RWPE2 (cell line): ENCODE results near the gene IRF2BP2.
A peak's percentile ranks its signal among the peaks of the same experiment; 100 is the strongest.

Experiments
- ATAC-seq: fragments of 200-7000 bp; cut with Tn5 transposase; 3 replicates; pipeline ENCODE4 v1.9.1; 2021; ENCODE audit warnings: low read depth
- DNase-seq: peaks from one replicate; pipeline ENCODE4 v3.0.0-alpha.2; 2020; ENCODE audit warnings: low spot score
- H3K27ac ChIP-seq: fragments of 450-650 bp; 2 replicates; pipeline ENCODE4 v1.5.1; 2017; ENCODE audit warnings: mild to moderate bottlenecking; ENCODE audit not compliant: poor library complexity, severe bottlenecking
- H3K27me3 ChIP-seq: fragments of 250-450 bp; sonication (Bioruptor Pico); 2 replicates; pipeline ENCODE4 v1.5.1; 2021; ENCODE audit warnings: mild to moderate bottlenecking, moderate library complexity; ENCODE audit not compliant: insufficient read depth, poor library complexity, severe bottlenecking
- H3K36me3 ChIP-seq: fragments of 250-450 bp; sonication (Bioruptor Pico); 2 replicates; pipeline ENCODE4 v1.5.1; 2020; ENCODE audit warnings: low read depth, mild to moderate bottlenecking, moderate library complexity
- H3K4me1 ChIP-seq: fragments of 250-450 bp; sonication (Bioruptor Pico); 2 replicates; pipeline ENCODE4 v1.5.1; 2021; ENCODE audit warnings: mild to moderate bottlenecking, moderate library complexity; ENCODE audit not compliant: insufficient read depth, poor library complexity, severe bottlenecking
- H3K4me3 ChIP-seq: fragments of 250-450 bp; sonication (Bioruptor Pico); 2 replicates; pipeline ENCODE4 v1.5.1; 2021; ENCODE audit warnings: mild to moderate bottlenecking, moderate library complexity; ENCODE audit not compliant: severe bottlenecking
- H3K9me3 ChIP-seq: fragments of 250-450 bp; sonication (Bioruptor Pico); 2 replicates; pipeline ENCODE4 v1.5.1; 2021; ENCODE audit warnings: mild to moderate bottlenecking, moderate library complexity; ENCODE audit not compliant: severe bottlenecking
- TF ChIP-seq, protein P1 (sequence below): fragments of 450-650 bp; IDR thresholded peaks from one replicate; pipeline ENCODE4 v1.5.1; 2017; ENCODE audit warnings: mild to moderate bottlenecking, moderate library complexity; ENCODE audit not compliant: poor library complexity, severe bottlenecking

The IRF2BP2 gene

DNA sequence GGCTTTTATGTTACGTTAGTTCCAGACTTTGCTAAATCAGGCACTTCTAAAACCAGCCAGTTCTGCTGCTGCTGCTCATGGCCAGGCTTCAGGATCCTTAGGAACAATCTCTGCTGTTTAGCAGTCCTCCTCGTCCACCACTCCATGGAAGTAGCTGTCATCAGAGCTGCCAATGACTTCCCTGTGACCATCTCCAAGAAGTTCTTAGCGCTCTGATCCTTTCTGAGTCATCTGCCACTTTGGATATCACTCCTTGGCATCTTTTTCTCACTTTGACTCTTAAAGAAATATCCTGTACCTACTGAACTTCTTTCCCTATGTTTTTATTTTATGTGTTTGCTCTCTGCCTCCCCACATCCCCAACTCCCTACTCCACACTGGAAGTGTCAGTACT is 14.7 kb upstream of the IRF2BP2 start:
- H3K27ac ChIP-seq = no peak overlapping the region
- no peak for DNase-seq
- H3K27me3 ChIP-seq = no peaks in the 10 kb centered on the region
- H3K4me1 ChIP-seq = peaks cover 19% of the 10 kb centered on the region
- no peaks in the 10 kb centered on the region for H3K36me3 ChIP-seq
- H3K9me3 ChIP-seq = no peaks in the 10 kb centered on the region
- H3K4me3 ChIP-seq = no peak overlapping the region
- no peak for ATAC-seq
- TF ChIP-seq, protein P1, sequence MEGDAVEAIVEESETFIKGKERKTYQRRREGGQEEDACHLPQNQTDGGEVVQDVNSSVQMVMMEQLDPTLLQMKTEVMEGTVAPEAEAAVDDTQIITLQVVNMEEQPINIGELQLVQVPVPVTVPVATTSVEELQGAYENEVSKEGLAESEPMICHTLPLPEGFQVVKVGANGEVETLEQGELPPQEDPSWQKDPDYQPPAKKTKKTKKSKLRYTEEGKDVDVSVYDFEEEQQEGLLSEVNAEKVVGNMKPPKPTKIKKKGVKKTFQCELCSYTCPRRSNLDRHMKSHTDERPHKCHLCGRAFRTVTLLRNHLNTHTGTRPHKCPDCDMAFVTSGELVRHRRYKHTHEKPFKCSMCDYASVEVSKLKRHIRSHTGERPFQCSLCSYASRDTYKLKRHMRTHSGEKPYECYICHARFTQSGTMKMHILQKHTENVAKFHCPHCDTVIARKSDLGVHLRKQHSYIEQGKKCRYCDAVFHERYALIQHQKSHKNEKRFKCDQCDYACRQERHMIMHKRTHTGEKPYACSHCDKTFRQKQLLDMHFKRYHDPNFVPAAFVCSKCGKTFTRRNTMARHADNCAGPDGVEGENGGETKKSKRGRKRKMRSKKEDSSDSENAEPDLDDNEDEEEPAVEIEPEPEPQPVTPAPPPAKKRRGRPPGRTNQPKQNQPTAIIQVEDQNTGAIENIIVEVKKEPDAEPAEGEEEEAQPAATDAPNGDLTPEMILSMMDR = no peak

DNA sequence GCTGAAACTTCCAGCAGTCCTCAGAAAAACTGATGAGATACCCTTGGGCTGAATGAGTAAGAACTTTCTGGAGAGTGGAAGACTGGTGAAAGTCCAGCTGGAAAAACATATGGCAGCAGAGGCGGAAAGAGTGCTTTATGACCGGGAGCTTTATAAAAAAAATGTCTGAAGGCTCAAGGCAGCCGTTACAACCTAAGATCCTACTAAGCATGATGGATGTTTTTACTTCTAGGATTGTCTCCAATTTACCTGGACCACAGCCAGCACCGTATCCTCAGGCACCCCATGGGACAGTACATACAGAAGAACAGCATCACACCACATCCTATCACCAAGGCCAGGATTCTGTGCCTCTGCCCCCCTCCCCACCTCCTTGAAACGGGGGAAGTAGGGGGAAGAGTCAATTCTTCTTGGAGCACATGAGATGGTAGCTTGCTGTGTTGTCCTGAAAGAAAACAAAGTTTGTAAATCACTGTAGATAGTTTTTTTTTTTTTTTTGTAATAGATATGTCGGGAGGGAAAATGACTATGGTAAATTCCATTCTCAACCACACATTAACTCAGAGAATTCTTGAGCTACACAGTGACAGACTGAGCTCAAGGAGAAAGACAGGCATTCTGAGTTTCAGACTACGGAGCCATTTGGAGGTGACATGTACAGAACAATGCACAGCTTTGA is 11.8 kb upstream of the IRF2BP2 start:
- Histone ChIP-seq H3K27ac (peak overlapping the region; percentile 18), H3K36me3 (no peaks in the 10 kb centered on the region), H3K4me3 (no peak overlapping the region), H3K9me3 (no peaks in the 10 kb centered on the region), H3K4me1 (peaks cover 37% of the 10 kb centered on the region), H3K27me3 (no peaks in the 10 kb centered on the region)
- ATAC-seq = no peak
- TF ChIP-seq, protein P1 = no peak
- DNase-seq = no peak

DNA sequence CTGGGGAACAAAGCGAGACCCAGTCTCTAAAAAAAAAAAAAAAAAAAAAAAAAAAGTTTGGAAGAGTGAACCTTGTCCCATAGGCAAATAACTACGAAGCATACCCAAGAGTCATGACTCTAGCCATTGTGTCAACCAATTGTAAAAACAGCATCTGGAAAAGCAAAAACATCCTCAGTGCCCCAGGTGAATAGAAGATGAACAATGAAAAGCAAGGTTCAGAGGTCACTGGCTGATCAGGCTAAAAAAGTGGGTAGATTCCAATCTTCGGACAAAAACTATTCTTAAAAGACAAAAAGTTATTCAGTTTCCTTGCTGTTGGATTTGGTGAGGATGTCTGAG is 11.1 kb upstream of the IRF2BP2 start:
- Histone ChIP-seq H3K4me3 (no peak overlapping the region), H3K36me3 (no peaks in the 10 kb centered on the region), H3K27me3 (no peaks in the 10 kb centered on the region), H3K4me1 (peaks cover 44% of the 10 kb centered on the region), H3K27ac (no peak overlapping the region), H3K9me3 (no peaks in the 10 kb centered on the region)
- TF ChIP-seq, protein P1 = no peak
- no peak for ATAC-seq
- DNase-seq = no peak

DNA sequence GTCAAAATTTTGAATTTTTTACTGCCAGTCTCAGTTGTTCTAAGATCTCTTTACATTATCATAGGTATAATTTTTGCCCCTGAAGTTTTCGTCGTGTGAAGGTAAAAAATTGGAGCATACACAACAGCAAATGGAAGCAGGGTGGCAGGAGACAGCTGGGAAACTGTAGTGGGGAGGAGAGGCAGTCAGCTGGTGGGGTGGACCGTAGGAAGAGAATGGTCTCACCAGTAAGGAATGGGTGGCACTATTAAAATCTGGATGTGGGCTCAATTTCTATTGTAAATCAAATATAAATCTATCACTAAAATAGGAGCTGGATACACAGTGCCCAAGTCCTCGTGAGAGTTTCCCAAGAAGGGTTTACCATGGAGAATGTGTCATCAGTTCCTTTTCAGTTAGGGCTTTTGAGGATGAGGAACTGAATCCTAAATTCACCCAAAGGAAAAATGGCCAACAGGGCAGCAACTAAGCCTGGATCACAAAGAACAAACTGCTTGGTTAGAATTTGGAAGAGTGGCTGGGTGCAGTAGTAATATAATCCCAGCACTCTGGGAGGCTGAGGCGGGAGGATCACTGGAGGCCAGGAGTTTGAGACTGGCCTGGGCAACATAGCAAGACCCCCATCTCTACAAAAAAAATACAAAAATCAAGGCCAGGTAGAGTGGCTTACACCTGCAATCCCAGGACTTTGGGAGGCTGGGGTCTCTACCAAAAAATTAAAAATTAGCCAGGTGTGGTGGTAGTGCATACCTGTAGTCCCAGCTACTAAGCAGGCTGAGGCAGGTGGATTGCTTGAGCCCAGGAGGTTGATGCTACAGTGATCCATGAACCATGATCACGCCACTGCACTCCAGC is 10.5 kb upstream of the IRF2BP2 start:
- no peaks in the 10 kb centered on the region for H3K9me3 ChIP-seq
- H3K27me3 ChIP-seq = no peaks in the 10 kb centered on the region
- H3K4me1 ChIP-seq = peaks cover 44% of the 10 kb centered on the region
- peak overlapping the region; percentile 96 for H3K27ac ChIP-seq
- no peak overlapping the region for H3K4me3 ChIP-seq
- TF ChIP-seq, protein P1 = no peak
- ATAC-seq = no peak
- no peaks in the 10 kb centered on the region for H3K36me3 ChIP-seq
- DNase-seq = no peak
